Right lobe of liver (tissue), 6 donors: ENCODE results near the gene TMEM190. TPM values are rescaled to one million over a fixed set of nuclear protein-coding genes. Genes with fewer than 3 reads are reported as not detected.
A peak's percentile ranks its signal among the peaks of the same experiment; 100 is the strongest.

Experiments
- ATAC-seq, 4 donors: fragments of 200-7000 bp; cut with Tn5 transposase; one replicate each; pipeline ENCODE4 v1.9.1; 2020; ENCODE audit warnings: mild to moderate bottlenecking in 4 of 4, moderate library complexity in 4 of 4
- DNase-seq, 3 donors: peaks; one replicate each; pipeline ENCODE4 v3.0.0-alpha.2; 2020
- H3K27ac ChIP-seq, 3 donors: fragments of 200-600 bp; one replicate each; pipeline ENCODE4 v1.8.0; 2022
- H3K27me3 ChIP-seq, 2 donors: fragments of 200-600 bp; one replicate each; pipeline ENCODE4 v1.8.0; 2022
- H3K36me3 ChIP-seq, 4 donors: fragments of 200-600 bp; sonication (generic) in 1 of 4; one replicate each; pipeline versions ENCODE4 v1.5.1 to v1.8.0; 2017 to 2022; ENCODE audit warnings: control low read depth in 1 of 4
- H3K4me1 ChIP-seq, 4 donors: fragments of 200-600 bp; sonication (generic) in 1 of 4; one replicate each; pipeline versions ENCODE4 v1.5.1 to v1.8.0; 2017 to 2022; ENCODE audit warnings: control low read depth in 1 of 4
- H3K4me3 ChIP-seq, 3 donors: fragments of 200-600 bp; one replicate each; pipeline ENCODE4 v1.8.0; 2022
- H3K9me3 ChIP-seq, 4 donors: fragments of 200-600 bp; sonication (generic) in 1 of 4; one replicate each; pipeline versions ENCODE4 v1.5.1 to v1.8.0; 2017 to 2022; ENCODE audit warnings: control low read depth in 1 of 4
- CTCF ChIP-seq, 4 donors: fragments of 200-600 bp in 3 of 4; fragments of 450-650 bp in 1 of 4; IDR thresholded peaks; one replicate each; pipeline versions ENCODE4 v1.5.1 to v1.8.0; 2016 to 2022; ENCODE audit warnings: antibody characterized with exemption in 4 of 4, mild to moderate bottlenecking in 2 of 4
- POLR2A ChIP-seq: fragments of 450-650 bp; IDR thresholded peaks from one replicate; pipeline ENCODE4 v1.6.1; 2017; ENCODE audit warnings: antibody characterized with exemption, mild to moderate bottlenecking
- WGBS: methylation state at CpG from one replicate; pipeline ENCODE4 v1.1.6; 2018; ENCODE audit warnings: low coverage, low lambda C conversion rate; ENCODE audit not compliant: insufficient coverage; ENCODE audit errors: missing lambda C conversion rate; 5-methylcytosine and 5-hydroxymethylcytosine counted together
- intact Hi-C, 2 donors: fragments of 100-400 bp; cut with DNase I; formaldehyde crosslinking; loops; one replicate each; pipeline versions ENCODE4 v1.11.2 to v1.14.1; 2022
- total RNA-seq, 6 experiments: library from RNA; depleted of rRNA in 2 of 6; stranded (reverse); fragments of >200 nt in 2 of 6; fragmentation: NEBNext Ultra II Directional in 3 of 6; extraction: Animal tissue kit (Norgen Biotek cat#: 25700) in 3 of 6; gene quantifications; one replicate each; pipeline versions ENCODE4 v1.1.0 to v1.2.4, GENCODE V29; 2016 to 2023
- donor health status: DM: no; HTN: yes; CAD: no.
- donor health status: DM: no; HTN: no; CAD: no.
- donor health status: DM: no; HTN: no; CAD: no.
- donor health status: DM: no; HTN: yes; CAD: no.
- donor health status: DM: no; HTN: yes; CAD: no.

TMEM190 gene
- total RNA-seq, 6 experiments from 2014 or later = not detected

GRCh38 chr19:55339105-55339888 lies 37.3 kb upstream of the TMEM190 start, which contains the start of gene KMT5C:
TSS of gene KMT5C (plus strand) at chr19:55339876. CDS start at chr19:55341937, 2,061 bp downstream.
- H3K36me3 ChIP-seq = no peaks in the 10 kb centered on the region
- no peaks in the 10 kb centered on the region for H3K9me3 ChIP-seq
- no peaks in the 10 kb centered on the region for H3K27me3 ChIP-seq
- peaks cover 0 to 12% (median under 1%) of the 10 kb centered on the region in 4 donors for H3K4me1 ChIP-seq
- intact Hi-C loops = no loop called here
- TF ChIP-seq CTCF (IDR thresholded peaks at IDR 0.05) (peak; percentile 40 to 42 (median 41)), POLR2A (no peak)
- WGBS = under 1% methylated on average over 26 of the region's 63 CpGs
- H3K27ac ChIP-seq = peak within 1 kb of the TSS; percentile 75 to 89 (median 86)
- ATAC-seq = peak; percentile 86 to 94 (median 91)
- peak; percentile 100 for DNase-seq
- peak within 1 kb of the TSS; percentile 54 to 66 (median 64) for H3K4me3 ChIP-seq

GRCh38 chr19:55339889-55340783 lies 36.5 kb upstream of the TMEM190 start:
- no peaks in the 10 kb centered on the region for H3K9me3 ChIP-seq
- peak overlapping the region; percentile 54 to 66 (median 64) for H3K4me3 ChIP-seq
- intact Hi-C loops = no loop called here
- peaks cover 0 to 12% (median under 1%) of the 10 kb centered on the region in 4 donors for H3K4me1 ChIP-seq
- no peaks in the 10 kb centered on the region for H3K27me3 ChIP-seq
- no peaks in the 10 kb centered on the region for H3K36me3 ChIP-seq
- peak in 2 of 3 donors; percentile 38 to 55 for DNase-seq
- 10% methylated on average over 19 of the region's 44 CpGs for WGBS
- no peak for ATAC-seq
- peak overlapping the region; percentile 67 to 75 (median 74) for H3K27ac ChIP-seq
- no peak for TF ChIP-seq CTCF (IDR thresholded peaks at IDR 0.05)
- peak; percentile 88 for TF ChIP-seq POLR2A

DNA sequence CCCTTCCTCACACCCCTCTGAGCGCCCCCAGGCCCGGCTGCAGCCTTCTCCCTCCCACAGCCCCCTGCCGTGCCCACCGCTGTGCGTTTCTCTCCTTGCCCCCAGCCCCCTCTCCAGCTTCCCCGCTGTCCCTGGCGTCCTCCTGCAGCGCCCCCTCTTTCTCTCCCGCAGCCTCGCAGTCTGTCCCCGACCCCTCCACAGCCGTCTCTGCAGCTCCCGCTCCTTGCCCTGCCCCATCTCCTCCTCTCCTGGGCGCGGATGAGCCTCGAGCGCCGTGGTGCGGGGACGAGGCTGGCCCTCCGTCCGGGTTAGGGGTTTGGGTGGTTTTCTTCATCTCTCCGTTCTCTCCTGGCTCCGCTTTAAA lies 35.9 kb upstream of the TMEM190 start:
- intact Hi-C loops = no loop called here
- 4% methylated on average over 23 of the region's 24 CpGs for WGBS
- Histone ChIP-seq H3K9me3 (no peaks in the 10 kb centered on the region), H3K4me3 (peak overlapping the region in 2 of 3 donors; percentile 64 to 66), H3K27ac (no peak overlapping the region), H3K4me1 (peaks cover 0 to 12% (median under 1%) of the 10 kb centered on the region in 4 donors), H3K27me3 (no peaks in the 10 kb centered on the region), H3K36me3 (no peaks in the 10 kb centered on the region)
- ATAC-seq (no peak), DNase-seq (no peak)
- TF ChIP-seq CTCF (IDR thresholded peaks at IDR 0.05) = no peak
- no peak for TF ChIP-seq POLR2A

DNA sequence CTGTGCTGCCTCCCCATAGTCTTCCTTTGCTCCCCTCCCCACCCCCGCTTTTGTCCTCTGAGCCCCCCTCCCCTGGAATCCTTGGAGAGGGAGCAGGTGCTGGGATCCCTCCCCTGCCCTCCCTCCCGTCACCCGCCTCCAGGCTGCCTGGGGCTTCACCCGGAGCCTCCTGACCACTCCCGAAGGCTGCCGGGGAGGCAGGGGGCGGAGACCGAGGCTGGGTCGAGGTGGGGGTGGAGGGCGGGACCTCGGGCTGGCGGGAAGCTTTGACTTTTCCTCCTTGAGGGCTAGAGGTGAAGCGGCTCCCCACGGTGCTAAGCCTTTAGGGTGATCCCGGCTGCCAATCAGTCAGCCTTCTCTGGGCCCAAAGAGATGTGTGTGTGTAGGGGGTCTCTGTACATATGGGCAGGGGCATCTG lies 35.4 kb upstream of the TMEM190 start:
- 0% methylated on average over 7 of the region's 15 CpGs for WGBS
- H3K36me3 ChIP-seq = no peaks in the 10 kb centered on the region
- no peaks in the 10 kb centered on the region for H3K27me3 ChIP-seq
- H3K9me3 ChIP-seq = no peaks in the 10 kb centered on the region
- H3K4me3 ChIP-seq = peak overlapping the region in 2 of 3 donors; percentile 5 to 64
- peaks cover 0 to 12% (median under 1%) of the 10 kb centered on the region in 4 donors for H3K4me1 ChIP-seq
- DNase-seq = peak in 1 of 3 donors; percentile 72
- intact Hi-C loops = no loop called here
- TF ChIP-seq CTCF (IDR thresholded peaks at IDR 0.05) (no peak), POLR2A (no peak)
- no peak for ATAC-seq
- H3K27ac ChIP-seq = no peak overlapping the region
